B cell (primary cell): ENCODE data around the gene ENO3. TPM values are rescaled to one million over a fixed set of nuclear protein-coding genes. Genes with fewer than 3 reads are reported as not detected.
"Not testable (repeated sequence)": the region's sequence is repeated elsewhere in the genome, so short reads cannot be mapped to it uniquely, and the experiment has no call there.

Experiments used
- ATAC-seq: fragments of 200-7000 bp; cut with Tn5 transposase; one replicate; pipeline ENCODE4 v1.10.0; 2021; ENCODE audit warnings: low read depth, mild to moderate bottlenecking, moderate number of reproducible peaks, moderate library complexity
- CTCF ChIA-PET: fragments of 350-600 bp; sonication (Branson Sonifier 250); formaldehyde crosslinking; loops from one replicate; lab custom pipeline; 2021; ENCODE audit warnings: antibody characterized with exemption, inconsistent platforms; lab: Charles Lee
- POLR2A ChIA-PET: fragments of 350-600 bp; sonication (Branson Sonifier 250); formaldehyde crosslinking; loops from one replicate; lab custom pipeline; 2021; ENCODE audit warnings: antibody characterized with exemption; lab: Charles Lee
- DNase-seq: peaks from one replicate; pipeline ENCODE4 v3.0.0; 2013
- H2AFZ ChIP-seq: 2 replicates; pipeline ENCODE4 v1.6.1; 2012; ENCODE audit warnings: mild to moderate bottlenecking, low read depth, low read length; ENCODE audit not compliant: insufficient read depth, poor library complexity, severe bottlenecking
- H3K27ac ChIP-seq, 2 donors: 1 replicate in 1 of 2; 2 replicates in 1 of 2; pipeline ENCODE4 v1.5.1; 2012 to 2013; ENCODE audit warnings: low read length in 2 of 2, mild to moderate bottlenecking in 2 of 2, moderate library complexity in 1 of 2
- H3K27me3 ChIP-seq, 4 experiments: fragments of 200-600 bp in 1 of 4; sonication (generic) in 1 of 4; replicated peaks in 1 of 4; 1 replicate in 2 of 4; 2 replicates in 2 of 4; pipeline versions ENCODE4 v1.6.1 to v1.7.0; 2013 to 2016; ENCODE audit warnings: low read length in 3 of 4, mild to moderate bottlenecking in 2 of 4, mixed read lengths in 1 of 4, moderate library complexity in 1 of 4; ENCODE audit not compliant: insufficient read depth in 4 of 4, control insufficient read depth in 3 of 4; ENCODE audit errors: control extremely low read depth in 1 of 4
- H3K36me3 ChIP-seq, 2 experiments: replicated peaks in 1 of 2; 1 replicate in 1 of 2; 2 replicates in 1 of 2; pipeline versions ENCODE4 v1.6.1 to v1.7.1; 2013; ENCODE audit warnings: low read length in 1 of 2; ENCODE audit not compliant: insufficient read depth in 2 of 2, control insufficient read depth in 1 of 2; ENCODE audit errors: control extremely low read depth in 1 of 2, extremely low read depth in 1 of 2
- H3K4me1 ChIP-seq, 2 donors: fragments of 200-600 bp in 1 of 2; sonication (generic) in 1 of 2; 1 replicate in 1 of 2; 2 replicates in 1 of 2; pipeline versions ENCODE4 v1.5.1 to v1.6.1; 2013 to 2017; ENCODE audit warnings: low read length in 2 of 2; ENCODE audit not compliant: control insufficient read depth in 2 of 2, insufficient read depth in 2 of 2
- H3K4me2 ChIP-seq: replicated peaks from 2 replicates; pipeline ENCODE3; 2012; ENCODE audit warnings: mild to moderate bottlenecking, low read depth, low read length; ENCODE audit not compliant: poor library complexity, severe bottlenecking
- H3K4me3 ChIP-seq, 5 experiments: fragments of 200-600 bp in 1 of 5; sonication (generic) in 1 of 5; 1 replicate in 3 of 5; 2 replicates in 2 of 5; pipeline versions ENCODE4 v1.5.1 to v1.7.0; 2011 to 2016; ENCODE audit warnings: low read length in 4 of 5, mild to moderate bottlenecking in 4 of 5, low read depth in 2 of 5, control low read depth in 1 of 5, moderate library complexity in 1 of 5; ENCODE audit not compliant: insufficient read depth in 1 of 5; ENCODE audit errors: control extremely low read depth in 1 of 5, extremely low read depth in 1 of 5
- H3K79me2 ChIP-seq: fragments of 200-600 bp; sonication (generic); one replicate; pipeline ENCODE4 v1.6.0; 2016; ENCODE audit warnings: low read length; ENCODE audit not compliant: control insufficient read depth, insufficient read depth
- H3K9ac ChIP-seq: fragments of 200-600 bp; sonication (generic); 2 replicates; pipeline ENCODE4 v1.6.1; 2017; ENCODE audit warnings: mild to moderate bottlenecking, low read length, moderate library complexity
- H3K9me3 ChIP-seq, 3 donors: one replicate each; pipeline versions ENCODE4 v1.6.1 to v1.7.1; 2013; ENCODE audit warnings: low read length in 2 of 3; ENCODE audit not compliant: control insufficient read depth in 2 of 3, insufficient read depth in 1 of 3; ENCODE audit errors: control extremely low read depth in 1 of 3
- H4K20me1 ChIP-seq: 2 replicates; pipeline ENCODE4 v1.6.0; 2012; ENCODE audit warnings: mild to moderate bottlenecking, low read length; ENCODE audit not compliant: insufficient read depth, control insufficient read depth, poor library complexity, severe bottlenecking
- H3K27ac Mint-ChIP-seq: one replicate; pipeline ENCODE4 v1.8.0; 2021; ENCODE audit warnings: mixed read lengths
- H3K27me3 Mint-ChIP-seq: one replicate; pipeline ENCODE4 v1.8.0; 2021; ENCODE audit warnings: mixed read lengths
- H3K4me1 Mint-ChIP-seq: one replicate; pipeline ENCODE4 v1.8.0; 2021; ENCODE audit warnings: mixed read lengths
- H3K4me3 Mint-ChIP-seq: one replicate; pipeline ENCODE4 v1.8.0; 2021; ENCODE audit warnings: mixed read lengths
- H3K9me3 Mint-ChIP-seq: one replicate; pipeline ENCODE4 v1.8.0; 2022; ENCODE audit warnings: mixed read lengths; ENCODE audit not compliant: insufficient read depth
- EZH2 ChIP-seq: IDR thresholded peaks from 2 replicates; pipeline ENCODE4 v1.6.1; 2012; ENCODE audit warnings: borderline replicate concordance, low read depth, mild to moderate bottlenecking, moderate library complexity, low read length; ENCODE audit not compliant: insufficient read depth, poor library complexity, severe bottlenecking
- WGBS: methylation state at CpG from one replicate; pipeline ENCODE4 v1.1.5; 2013; ENCODE audit warnings: missing lambda C conversion rate; ENCODE audit not compliant: insufficient coverage; 5-methylcytosine and 5-hydroxymethylcytosine counted together
- intact Hi-C: fragments of 100-400 bp; cut with micrococcal nuclease; formaldehyde crosslinking; loops from one replicate; pipeline ENCODE4 v1.10.0; 2022
- polyA plus RNA-seq: library from polyadenylated mRNA; depleted of rRNA; stranded (reverse); fragments of >200 nt; gene quantifications from 2 replicates; pipeline ENCODE4 v1.2.3, GENCODE V29; 2012
- total RNA-seq, 2 donors: library from RNA; stranded (reverse); fragments of 120-200 nt in 1 of 2; gene quantifications; 1 replicate in 1 of 2; 2 replicates in 1 of 2; pipeline versions ENCODE4 v1.2.3 to v1.2.4, GENCODE V29; 2013 to 2022
- TF ChIP-seq, protein P1 (sequence below): fragments of 200-600 bp; IDR thresholded peaks from one replicate; pipeline ENCODE4 v1.8.0; 2022; ENCODE audit warnings: antibody characterized with exemption, mild to moderate bottlenecking

Gene ENO3
- total and polyA plus RNA-seq, 2 donors (not counting 1 experiment from before 2014, with no cell fraction given): 34.8 to 50.1 TPM

- Histone ChIP-seq H3K27ac (no peak overlapping the region), H2AFZ (no peak overlapping the region), H3K36me3 (no peaks in the 10 kb centered on the region), H3K79me2 (no peaks in the 10 kb centered on the region), H3K4me2 (no peak overlapping the region), H3K9ac (no peak overlapping the region), H3K9me3 (no peaks in the 10 kb centered on the region), H3K27me3 (no peaks in the 10 kb centered on the region), H4K20me1 (no peaks in the 10 kb centered on the region), H3K4me3 (no peak overlapping the region), H3K4me1 (no peaks in the 10 kb centered on the region)
- H3K27ac Mint-ChIP-seq: no peak overlapping the region
- H3K4me1 Mint-ChIP-seq: no peaks in the 10 kb centered on the region
- H3K27me3 Mint-ChIP-seq: no peaks in the 10 kb centered on the region
- ChIA-PET POLR2A (interaction anchor here (0.7 kb wide), 1 partner anchor 550 kb away, joined by 3 read pairs; no protein-coding TSS in a partner anchor), CTCF (no interaction called here)
- ATAC-seq (no peak), DNase-seq (no peak)
- H3K9me3 Mint-ChIP-seq: no peaks in the 10 kb centered on the region
- TF ChIP-seq, protein P1, sequence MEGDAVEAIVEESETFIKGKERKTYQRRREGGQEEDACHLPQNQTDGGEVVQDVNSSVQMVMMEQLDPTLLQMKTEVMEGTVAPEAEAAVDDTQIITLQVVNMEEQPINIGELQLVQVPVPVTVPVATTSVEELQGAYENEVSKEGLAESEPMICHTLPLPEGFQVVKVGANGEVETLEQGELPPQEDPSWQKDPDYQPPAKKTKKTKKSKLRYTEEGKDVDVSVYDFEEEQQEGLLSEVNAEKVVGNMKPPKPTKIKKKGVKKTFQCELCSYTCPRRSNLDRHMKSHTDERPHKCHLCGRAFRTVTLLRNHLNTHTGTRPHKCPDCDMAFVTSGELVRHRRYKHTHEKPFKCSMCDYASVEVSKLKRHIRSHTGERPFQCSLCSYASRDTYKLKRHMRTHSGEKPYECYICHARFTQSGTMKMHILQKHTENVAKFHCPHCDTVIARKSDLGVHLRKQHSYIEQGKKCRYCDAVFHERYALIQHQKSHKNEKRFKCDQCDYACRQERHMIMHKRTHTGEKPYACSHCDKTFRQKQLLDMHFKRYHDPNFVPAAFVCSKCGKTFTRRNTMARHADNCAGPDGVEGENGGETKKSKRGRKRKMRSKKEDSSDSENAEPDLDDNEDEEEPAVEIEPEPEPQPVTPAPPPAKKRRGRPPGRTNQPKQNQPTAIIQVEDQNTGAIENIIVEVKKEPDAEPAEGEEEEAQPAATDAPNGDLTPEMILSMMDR: no peak
- TF ChIP-seq EZH2: no peak
- WGBS: 100% methylated on average over 3 of the region's 4 CpGs
- H3K4me3 Mint-ChIP-seq: no peak overlapping the region
- intact Hi-C loops: no loop called here
These were observed 29.6 kb upstream of the ENO3 start for GRCh38 chr17:4921320-4921719.

DNA sequence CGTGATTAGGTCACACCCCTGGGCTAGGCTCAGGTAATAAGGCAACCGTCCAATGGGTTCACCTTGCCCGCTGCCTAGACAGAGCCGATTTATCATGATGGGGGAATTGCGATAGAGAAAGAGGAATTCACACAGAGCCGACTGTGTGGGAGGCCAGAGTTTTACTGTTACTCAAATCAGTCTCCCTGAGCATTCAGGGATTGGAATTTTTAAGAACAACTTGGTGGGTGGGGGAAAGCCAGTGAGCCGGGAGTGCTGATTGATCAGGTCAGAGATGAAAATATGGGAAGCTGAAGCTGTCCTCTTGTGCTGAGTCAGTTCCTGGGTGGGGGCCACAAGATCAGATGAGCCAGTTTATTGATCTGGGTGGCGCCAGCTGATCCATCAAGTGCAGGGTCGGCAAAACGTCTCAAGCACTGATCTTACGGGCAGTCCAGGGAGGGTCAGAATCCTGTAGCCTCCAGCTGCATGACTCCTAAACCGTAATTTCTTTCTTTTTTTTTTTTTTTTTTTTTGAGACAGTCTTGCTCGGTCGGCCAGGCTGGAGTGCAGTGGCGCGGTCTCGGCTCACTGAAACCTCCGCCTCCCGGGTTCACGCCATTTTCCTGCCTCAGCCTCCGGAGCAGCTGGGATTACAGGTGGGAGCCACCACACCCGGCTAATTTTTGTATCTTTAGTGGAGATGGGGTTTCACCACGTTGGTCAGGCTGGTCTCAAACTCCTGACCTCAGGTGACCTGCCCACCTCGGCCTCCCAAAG is 24.2 kb upstream of the ENO3 start:
- 98% methylated on average over 12 of the region's 24 CpGs for WGBS
- intact Hi-C loops: not testable (repeated sequence)

More for the DNA sequence above, 24.2 kb upstream of the ENO3 start:
- H4K20me1 ChIP-seq, H3K27ac Mint-ChIP-seq, H2AFZ ChIP-seq, DNase-seq, H3K4me1 Mint-ChIP-seq, H3K4me3 ChIP-seq, H3K4me2 ChIP-seq, H3K9ac ChIP-seq, H3K27ac ChIP-seq, H3K27me3 Mint-ChIP-seq, CTCF ChIA-PET, H3K9me3 Mint-ChIP-seq, H3K4me3 Mint-ChIP-seq, H3K27me3 ChIP-seq, ATAC-seq, H3K79me2 ChIP-seq, H3K36me3 ChIP-seq, H3K9me3 ChIP-seq, H3K4me1 ChIP-seq: not testable (repeated sequence)
- POLR2A ChIA-PET: interaction anchor here (0.7 kb wide), 1 partner anchor 41 kb away, joined by 3 read pairs; no protein-coding TSS in a partner anchor
